H1 (cell line): ENCODE measurements around the gene ZSCAN22. TPM values are rescaled to one million over a fixed set of nuclear protein-coding genes. Genes with fewer than 3 reads are reported as not detected.

Source experiments
- SP1 ChIP-seq: IDR thresholded peaks from 2 replicates; pipeline ENCODE4 v1.6.1; 2011; ENCODE audit warnings: low read depth, low read length
- TAF1 ChIP-seq: IDR thresholded peaks from 2 replicates; pipeline ENCODE4 v1.6.1; 2011; ENCODE audit warnings: mild to moderate bottlenecking, low read depth, low read length
- polyA plus RNA-seq, 7 experiments: library from polyadenylated mRNA; depleted of rRNA in 3 of 7; stranded (reverse) in 5 of 7; unstranded in 2 of 7; fragments of >200 nt in 5 of 7; fragments of 200-250 nt in 2 of 7; gene quantifications; 1 replicate in 5 of 7; 2 replicates in 1 of 7; 4 replicates in 1 of 7; pipeline versions ENCODE4 v1.2.1 to v1.2.3, GENCODE V29; 2011 to 2013; ENCODE audit warnings: missing spikeins in 2 of 7, mixed read lengths in 2 of 7
- total RNA-seq: library from RNA; stranded (reverse); fragmentation: NEBNext Ultra II Directional; extraction: Animal tissue kit (Norgen Biotek cat#: 25700); gene quantifications from 2 replicates; pipeline ENCODE4 v1.2.1, GENCODE V29; 2021
- TF ChIP-seq, protein P1 (sequence below): fragments of 300-600 bp; sonication (generic); IDR thresholded peaks from 2 replicates; pipeline ENCODE4 v1.7.1; 2012; ENCODE audit warnings: low read length, moderate library complexity, mild to moderate bottlenecking, inconsistent platforms; ENCODE audit not compliant: insufficient replicate concordance

The ZSCAN22 gene
- total and polyA plus RNA-seq, 2 of the 8 experiments (the other 6 are each of a cell fraction or from before 2014, with no cell fraction given), result 3.2 to 3.3 TPM

DNA sequence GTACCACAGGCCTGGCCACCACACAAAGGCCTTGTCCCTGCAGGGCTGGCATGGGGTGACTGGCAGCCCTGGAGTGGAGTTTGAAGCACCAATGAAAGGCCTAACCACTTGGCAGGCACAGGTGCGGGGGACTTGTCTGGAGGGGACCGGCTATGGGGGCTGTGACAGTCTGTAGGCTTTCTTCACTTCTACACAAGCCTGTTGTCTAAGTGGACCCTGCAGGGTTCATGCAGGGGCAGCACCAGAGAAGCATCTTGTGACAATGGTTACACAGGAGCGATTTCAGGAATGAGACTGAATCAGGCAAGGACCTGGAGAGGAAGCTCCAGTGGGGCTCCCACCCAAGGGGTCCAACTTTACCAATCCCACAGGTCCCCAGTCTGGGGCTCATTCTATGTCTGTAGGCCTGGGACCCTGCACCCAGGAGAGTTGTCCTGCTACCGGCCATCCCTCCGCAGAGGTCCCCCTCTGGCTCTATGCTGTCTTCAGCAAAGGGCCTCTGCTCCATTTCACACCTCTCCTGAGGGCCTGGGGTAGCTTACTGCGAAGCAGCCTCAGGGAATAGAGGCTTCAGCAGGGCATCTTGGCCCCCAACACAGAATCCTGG is 56.3 kb downstream of the ZSCAN22 start (continued):
- TF ChIP-seq, protein P1, sequence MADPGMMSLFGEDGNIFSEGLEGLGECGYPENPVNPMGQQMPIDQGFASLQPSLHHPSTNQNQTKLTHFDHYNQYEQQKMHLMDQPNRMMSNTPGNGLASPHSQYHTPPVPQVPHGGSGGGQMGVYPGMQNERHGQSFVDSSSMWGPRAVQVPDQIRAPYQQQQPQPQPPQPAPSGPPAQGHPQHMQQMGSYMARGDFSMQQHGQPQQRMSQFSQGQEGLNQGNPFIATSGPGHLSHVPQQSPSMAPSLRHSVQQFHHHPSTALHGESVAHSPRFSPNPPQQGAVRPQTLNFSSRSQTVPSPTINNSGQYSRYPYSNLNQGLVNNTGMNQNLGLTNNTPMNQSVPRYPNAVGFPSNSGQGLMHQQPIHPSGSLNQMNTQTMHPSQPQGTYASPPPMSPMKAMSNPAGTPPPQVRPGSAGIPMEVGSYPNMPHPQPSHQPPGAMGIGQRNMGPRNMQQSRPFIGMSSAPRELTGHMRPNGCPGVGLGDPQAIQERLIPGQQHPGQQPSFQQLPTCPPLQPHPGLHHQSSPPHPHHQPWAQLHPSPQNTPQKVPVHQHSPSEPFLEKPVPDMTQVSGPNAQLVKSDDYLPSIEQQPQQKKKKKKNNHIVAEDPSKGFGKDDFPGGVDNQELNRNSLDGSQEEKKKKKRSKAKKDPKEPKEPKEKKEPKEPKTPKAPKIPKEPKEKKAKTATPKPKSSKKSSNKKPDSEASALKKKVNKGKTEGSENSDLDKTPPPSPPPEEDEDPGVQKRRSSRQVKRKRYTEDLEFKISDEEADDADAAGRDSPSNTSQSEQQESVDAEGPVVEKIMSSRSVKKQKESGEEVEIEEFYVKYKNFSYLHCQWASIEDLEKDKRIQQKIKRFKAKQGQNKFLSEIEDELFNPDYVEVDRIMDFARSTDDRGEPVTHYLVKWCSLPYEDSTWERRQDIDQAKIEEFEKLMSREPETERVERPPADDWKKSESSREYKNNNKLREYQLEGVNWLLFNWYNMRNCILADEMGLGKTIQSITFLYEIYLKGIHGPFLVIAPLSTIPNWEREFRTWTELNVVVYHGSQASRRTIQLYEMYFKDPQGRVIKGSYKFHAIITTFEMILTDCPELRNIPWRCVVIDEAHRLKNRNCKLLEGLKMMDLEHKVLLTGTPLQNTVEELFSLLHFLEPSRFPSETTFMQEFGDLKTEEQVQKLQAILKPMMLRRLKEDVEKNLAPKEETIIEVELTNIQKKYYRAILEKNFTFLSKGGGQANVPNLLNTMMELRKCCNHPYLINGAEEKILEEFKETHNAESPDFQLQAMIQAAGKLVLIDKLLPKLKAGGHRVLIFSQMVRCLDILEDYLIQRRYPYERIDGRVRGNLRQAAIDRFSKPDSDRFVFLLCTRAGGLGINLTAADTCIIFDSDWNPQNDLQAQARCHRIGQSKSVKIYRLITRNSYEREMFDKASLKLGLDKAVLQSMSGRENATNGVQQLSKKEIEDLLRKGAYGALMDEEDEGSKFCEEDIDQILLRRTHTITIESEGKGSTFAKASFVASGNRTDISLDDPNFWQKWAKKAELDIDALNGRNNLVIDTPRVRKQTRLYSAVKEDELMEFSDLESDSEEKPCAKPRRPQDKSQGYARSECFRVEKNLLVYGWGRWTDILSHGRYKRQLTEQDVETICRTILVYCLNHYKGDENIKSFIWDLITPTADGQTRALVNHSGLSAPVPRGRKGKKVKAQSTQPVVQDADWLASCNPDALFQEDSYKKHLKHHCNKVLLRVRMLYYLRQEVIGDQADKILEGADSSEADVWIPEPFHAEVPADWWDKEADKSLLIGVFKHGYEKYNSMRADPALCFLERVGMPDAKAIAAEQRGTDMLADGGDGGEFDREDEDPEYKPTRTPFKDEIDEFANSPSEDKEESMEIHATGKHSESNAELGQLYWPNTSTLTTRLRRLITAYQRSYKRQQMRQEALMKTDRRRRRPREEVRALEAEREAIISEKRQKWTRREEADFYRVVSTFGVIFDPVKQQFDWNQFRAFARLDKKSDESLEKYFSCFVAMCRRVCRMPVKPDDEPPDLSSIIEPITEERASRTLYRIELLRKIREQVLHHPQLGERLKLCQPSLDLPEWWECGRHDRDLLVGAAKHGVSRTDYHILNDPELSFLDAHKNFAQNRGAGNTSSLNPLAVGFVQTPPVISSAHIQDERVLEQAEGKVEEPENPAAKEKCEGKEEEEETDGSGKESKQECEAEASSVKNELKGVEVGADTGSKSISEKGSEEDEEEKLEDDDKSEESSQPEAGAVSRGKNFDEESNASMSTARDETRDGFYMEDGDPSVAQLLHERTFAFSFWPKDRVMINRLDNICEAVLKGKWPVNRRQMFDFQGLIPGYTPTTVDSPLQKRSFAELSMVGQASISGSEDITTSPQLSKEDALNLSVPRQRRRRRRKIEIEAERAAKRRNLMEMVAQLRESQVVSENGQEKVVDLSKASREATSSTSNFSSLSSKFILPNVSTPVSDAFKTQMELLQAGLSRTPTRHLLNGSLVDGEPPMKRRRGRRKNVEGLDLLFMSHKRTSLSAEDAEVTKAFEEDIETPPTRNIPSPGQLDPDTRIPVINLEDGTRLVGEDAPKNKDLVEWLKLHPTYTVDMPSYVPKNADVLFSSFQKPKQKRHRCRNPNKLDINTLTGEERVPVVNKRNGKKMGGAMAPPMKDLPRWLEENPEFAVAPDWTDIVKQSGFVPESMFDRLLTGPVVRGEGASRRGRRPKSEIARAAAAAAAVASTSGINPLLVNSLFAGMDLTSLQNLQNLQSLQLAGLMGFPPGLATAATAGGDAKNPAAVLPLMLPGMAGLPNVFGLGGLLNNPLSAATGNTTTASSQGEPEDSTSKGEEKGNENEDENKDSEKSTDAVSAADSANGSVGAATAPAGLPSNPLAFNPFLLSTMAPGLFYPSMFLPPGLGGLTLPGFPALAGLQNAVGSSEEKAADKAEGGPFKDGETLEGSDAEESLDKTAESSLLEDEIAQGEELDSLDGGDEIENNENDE, result no peak
- TF ChIP-seq TAF1 (no peak), SP1 (no peak)
